NCI-H2107 (cell line): ENCODE data around the gene RTN3.
"Not testable (repeated sequence)": the region's sequence is repeated elsewhere in the genome, so short reads cannot be mapped to it uniquely, and the experiment has no call there.

ENCODE experiments used
- DNase-seq: peaks from one replicate; lab custom pipeline; 2025; lab: John Stamatoyannopoulos, UW

RTN3 gene

DNA sequence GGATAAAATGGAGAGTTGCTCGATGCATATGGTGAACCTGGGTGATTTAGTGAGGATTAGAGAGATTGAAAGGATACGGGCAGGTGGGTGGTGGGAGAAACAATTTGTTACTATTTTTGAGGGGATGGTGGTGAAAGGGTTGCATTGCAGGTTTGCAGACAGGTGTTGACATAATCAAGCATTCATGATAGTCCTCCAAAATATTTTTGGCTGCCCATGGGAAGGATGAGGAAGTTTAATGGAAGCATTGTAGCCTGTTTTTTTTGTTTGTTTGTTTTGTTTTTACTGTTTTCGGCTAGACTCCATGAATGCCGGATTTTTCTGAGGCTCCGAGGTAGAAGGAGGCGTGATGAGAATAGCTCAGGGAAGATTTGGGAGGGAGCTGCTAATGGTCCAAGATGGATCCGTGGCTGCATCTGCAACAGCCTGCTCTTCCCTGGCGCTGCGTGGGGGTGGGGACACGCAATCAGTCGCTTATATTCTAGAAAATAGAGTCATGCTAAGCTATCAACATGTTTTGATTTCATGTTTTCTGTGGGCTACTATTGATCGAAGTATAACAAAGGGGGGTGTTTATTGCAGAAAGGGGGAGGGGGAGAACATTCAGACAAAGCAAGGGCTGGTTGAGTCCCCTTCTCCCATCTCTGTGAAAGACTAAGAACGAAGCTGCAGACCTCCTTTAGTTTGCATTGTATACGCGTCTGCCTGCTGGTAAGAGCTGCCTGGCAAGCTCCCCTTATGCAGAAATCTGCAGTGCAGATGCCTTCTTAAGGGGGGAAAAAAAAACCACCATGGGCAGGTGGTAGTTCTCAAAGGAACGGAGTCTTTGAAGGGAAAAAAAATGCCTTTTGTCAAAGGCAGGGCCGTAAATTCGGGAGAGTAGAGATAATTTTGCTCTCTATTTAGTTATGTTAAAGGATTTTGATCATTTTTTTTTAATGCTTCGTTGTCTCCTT is 1.0 kb downstream of the RTN3 start:
- peak; percentile 17 for DNase-seq

DNA sequence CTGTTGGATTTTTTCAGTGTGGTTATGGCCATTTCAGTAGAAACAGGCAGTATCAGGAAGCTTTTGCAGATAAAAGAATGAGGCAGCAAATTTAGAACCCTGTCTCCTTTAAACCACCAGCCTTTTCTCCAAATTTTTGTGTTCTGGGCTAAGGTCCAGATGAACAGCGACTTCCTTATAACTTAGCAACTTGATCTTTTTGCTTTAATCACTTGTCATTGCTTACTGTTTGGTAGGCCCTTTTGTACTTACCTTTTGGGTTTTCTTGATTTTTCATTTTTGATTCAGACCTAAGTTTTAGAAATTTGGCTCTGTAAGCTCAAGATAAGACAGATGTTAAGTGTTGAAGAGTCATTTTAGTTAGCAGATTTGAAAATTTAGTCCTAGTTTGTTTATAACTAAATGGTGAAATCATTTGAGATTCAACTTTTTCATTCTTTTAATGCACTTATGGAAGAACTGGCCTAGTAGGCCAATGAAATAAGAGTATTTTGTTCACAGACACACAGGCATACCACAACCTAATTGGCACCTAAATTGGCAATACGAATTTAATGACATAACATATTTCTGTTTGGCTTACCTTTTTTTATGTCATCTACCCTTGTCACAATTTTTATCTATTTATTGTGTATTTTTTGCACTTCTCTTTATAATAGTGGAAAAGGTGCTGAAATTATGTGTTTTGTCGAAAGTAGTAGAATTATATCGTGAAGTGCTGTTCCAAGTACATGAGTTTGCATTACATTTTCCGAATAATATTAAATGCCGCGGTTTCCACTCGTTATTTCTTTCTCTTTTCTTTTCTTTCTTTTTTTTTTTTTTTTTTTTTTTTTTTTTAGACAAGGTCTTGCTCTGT is 2.1 kb downstream of the RTN3 start:
- DNase-seq, result no peak

DNA sequence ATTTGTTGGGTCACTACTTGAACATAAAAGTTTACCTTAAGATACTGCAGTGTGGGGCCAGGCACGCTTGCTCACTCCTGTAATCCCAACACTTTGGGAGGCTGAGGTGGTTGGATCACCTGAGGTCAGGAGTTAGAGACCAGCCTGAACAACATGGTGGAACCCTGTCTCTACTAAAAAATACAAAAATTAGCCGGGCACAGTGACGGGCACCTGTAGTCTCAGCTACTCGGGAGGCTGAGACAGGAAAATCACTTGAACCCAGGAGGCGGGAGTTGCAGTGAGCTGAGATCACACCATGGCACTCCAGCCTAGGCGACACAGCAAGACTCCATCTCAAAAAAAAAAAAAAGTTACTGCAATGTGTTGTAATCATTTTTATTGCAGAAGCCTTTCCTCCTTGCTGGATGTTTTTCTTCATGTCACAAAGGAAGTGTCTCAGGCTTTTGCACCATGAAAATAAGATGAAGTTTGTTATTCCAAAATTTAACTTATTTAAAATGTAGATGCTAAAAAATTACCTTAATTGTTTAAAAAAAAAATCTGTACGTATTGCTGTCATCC is 3.9 kb downstream of the RTN3 start:
- not testable (repeated sequence) for DNase-seq

DNA sequence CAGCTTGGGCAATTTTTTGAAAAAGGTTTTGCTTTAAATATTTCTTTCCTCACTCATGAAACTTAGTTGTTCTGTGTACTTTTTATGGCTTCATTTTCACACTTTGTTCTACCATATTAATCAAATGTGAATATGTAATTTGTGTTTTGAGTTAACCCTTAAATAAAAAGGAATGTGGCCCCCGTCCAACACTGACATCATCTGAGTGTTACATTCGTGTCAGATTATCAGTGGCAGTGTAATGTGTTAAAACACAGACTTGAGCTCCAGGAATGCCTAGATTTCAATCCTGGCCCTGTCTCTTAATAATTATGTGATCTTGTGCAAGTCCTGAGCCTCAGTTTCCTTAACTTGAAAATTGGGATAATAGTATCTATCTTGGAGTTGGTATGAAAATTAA is 5.6 kb downstream of the RTN3 start:
- no peak for DNase-seq

DNA sequence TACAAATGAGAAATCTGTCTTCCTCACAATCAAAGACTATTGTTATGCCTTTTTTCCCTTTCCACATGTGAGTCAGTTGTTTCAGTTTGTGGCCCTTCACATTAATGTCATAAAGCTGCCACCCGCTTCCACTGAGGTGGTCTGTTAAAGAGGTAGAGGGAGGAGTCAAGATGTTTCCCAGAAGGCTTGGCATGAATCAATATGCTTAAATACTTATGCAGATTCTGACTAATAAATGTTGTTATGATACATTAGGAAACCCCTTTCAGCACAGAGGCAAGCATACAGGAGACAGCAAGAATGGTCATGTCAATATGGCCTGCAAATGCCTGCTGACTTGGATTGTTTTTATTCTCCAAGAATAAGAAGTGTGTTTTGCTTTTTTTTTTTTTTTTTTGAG is 6.5 kb downstream of the RTN3 start:
- no peak for DNase-seq

DNA sequence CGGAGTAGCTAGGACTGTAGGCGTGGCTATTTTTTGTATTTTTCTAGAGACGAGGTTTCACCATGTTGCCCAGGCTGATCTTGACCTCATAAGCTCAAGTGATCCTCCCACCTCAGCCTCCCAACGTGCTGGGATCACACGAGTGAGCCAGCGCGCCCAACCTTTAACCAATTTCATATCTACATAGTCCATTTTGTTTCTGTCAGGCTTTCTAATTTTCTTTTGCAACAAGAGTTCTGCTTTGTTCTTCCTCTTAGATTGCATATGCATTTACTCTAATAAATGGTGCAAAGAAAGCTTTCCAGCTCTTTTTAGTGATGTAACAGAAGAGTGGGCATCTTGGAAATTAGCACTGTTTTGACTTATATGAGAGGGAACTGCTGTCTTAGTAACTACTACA is 13.3 kb downstream of the RTN3 start:
- DNase-seq, result no peak

DNA sequence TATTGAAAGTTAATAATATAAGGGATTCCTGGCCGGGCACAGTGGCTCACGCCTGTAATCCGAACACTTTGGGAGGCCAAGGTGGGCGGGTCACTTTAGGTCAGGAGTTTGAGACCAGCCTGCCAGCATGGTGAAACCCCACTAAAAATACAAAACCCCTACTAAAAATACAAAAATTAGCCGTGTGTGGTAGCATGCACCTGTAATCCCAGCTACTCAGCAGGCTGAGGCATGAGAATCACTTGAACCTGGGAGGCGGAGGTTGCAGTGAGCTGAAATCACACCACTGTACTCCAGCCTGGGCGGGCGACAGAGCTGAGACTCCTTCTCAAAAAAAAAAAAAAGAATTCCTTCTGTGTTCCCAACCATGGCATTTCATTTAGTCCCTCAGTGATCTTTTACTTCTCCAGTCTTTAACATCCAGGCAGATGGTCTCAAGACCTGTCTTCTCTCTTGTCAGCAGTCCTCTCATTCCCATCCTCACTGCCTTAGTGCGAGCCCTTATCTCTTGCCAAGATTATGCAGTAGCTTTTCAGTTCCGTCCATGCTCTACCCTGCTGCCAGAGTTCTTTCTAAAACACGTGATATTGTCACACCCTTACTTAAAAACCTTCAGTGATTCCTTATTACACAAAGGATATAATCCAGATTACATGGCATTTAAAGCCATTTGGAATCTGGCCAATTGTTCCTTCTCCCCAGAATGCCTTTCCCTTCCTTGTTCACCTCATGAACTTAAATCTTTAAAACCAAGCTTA is 17.9 kb downstream of the RTN3 start:
- DNase-seq, result no peak

DNA sequence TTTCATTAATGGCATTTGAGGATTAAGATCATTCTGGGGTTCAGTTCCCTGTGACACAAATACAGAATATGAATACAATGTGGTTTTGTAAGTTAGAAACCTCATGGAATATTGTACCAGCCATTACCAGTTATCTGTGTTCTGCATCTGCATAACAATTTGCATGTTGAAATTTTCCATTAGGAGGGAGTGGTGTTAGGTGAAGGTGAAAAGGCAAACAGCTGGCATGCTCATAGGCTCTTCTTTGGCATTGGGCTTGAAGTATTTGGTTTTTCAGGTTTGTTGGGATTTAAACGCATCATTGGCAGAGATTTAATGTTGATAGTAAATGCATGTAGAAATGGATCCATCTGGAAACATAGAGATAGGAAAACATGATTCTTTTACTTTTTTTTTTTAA is 18.6 kb downstream of the RTN3 start:
- DNase-seq, result no peak

DNA sequence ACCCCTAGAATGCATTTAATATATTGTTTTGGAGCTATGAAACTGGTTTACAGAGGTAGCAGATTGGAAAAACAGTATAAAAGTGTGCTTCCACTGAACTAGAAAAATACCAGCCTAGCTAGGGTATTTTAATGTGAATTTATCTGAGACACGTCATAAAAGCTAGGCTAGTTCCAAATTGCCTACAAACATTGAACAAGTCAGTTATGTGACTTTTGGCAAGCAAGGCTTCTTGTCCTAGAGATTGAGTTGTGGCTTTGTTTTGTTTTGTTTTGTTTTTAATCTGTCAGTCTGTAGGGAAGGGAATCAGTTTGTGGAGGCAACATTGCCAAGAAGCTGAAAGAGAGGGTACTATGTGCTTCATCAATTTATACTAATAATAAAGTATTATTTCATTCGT is 24.2 kb downstream of the RTN3 start:
- DNase-seq, result no peak

DNA sequence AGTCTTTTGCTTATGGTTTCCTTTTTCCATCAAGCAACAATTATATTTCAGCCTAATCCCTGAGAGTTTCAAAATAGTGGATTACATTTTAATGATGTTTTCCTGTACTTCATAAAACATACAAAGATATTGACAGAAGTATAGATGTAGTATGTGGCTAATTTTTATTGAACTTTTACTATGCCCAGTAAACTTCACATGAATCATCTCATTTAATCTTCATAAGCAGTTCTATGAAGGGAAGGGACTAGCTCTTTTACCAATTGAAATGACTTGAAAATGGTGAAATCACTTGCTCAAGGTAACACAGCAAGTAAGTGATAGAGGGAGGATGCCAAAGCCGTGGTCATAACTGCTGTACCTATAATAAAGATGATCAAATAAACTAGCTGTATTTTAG is 27.5 kb downstream of the RTN3 start:
- no peak for DNase-seq

DNA sequence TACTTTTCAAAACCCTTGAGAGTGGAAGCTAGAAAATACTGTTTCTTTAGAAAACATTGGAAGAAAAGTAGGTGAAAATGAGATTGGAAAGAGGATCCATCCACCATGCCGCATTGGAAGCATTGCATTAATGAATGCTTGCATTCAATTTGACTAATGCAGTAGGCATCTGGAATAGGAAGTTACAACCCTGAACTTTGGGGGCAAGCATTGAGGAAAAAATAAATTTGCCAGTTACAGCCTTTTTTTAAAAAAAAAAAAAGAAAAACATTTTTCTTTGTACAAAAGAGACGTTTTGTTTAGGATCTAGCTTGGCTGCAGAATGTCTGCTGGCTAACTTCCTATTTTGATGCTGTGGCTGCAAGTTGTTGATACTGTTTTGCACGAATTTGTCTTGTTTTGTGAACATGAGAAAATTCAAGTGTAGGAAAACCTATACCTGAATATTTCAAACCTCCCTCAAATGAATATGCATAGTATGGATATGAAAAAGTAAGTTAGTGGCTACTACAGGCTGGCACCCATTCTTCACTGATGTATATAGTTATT is 28.1 kb downstream of the RTN3 start:
- no peak for DNase-seq

DNA sequence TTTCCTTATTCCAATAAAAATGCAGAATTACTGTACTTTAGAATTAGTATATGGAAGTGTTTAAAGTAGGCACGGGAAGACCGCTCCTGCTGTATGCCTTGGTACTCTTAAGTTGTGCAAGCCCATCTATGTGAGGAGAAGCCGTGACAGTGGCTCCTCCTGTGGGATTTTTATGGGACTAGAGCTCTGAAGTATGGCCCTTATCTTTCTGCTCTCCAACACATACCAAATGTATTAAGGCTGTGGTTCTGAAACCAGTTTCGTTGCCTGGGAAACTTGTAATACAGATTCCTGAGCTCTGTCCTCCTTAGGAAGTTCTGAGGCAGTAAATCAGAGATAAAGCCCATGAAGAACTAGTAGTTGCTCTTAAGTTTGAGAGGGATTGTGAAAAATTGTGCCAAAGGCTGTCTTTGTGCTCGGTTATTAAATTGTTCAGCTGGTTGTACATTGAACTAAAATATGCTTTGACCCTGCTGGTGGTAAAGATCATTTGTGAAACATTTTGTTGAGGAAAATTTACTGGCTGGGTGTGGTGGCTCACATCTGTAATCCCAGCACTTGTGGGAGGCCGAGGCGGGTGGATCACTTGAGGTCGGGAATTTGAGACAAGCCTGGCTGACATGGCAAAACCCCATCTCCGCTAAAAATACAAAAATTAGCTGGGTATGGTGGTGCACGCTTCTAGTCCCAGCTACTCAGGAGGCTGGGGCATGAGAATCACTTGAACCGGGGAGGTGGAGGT is 29.3 kb downstream of the RTN3 start:
- DNase-seq, result no peak

DNA sequence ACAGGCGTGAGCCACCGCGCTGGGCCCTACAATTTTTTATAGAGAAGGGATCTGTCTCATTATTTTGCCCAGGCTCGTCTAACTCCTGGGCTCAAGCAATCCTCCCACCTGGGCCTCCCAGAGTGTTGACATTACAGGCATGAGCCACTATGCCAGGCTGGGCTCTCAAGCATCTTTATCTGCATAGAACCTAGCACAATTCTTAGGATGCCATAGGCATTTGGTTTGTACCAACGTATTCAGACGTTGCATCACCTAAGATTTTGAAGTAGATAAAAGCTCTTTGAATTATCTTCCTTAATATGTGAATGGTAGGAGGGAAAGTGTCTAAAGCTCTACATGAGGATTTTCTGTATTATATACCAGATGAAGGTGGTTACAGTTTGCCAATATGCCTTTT is 30.5 kb downstream of the RTN3 start:
- DNase-seq, result no peak

DNA sequence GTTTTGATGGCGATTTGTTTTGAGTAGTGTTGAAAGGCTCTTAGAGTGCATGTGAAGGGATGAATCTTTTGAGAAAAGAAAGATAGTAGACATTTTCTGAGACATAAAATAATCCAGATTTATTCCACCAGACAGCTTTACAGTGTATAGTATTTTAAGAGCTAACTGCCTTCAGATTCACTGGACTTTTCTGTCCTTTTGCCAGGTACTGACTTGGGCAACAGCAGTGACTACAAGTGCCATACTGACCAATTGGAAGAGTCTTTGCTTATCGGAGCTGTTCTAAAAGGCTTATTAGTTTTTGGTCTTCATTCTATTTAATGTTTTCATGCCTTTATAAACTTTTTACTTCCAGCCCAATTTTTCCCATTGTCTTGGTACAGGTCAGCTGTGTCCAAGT is 32.5 kb downstream of the RTN3 start:
- DNase-seq, result no peak

DNA sequence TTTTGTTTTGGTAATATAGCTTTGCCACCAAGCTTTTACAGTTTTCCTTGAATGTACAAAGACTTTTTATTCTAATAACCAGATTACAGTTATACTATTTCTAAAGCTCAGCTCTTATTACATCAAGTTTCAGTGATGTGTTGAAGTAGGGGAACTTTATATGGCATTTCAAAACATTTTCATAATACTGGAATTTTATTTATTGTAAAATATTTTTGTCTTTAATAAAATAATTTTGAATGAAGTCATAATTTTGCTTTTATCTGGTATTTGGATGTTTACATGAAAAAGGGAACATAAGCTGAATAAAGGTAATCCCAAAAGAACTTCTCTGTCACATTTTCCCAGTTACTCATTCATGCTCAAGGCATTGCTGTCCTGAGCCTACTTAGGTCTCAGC is 34.7 kb downstream of the RTN3 start:
- no peak for DNase-seq

DNA sequence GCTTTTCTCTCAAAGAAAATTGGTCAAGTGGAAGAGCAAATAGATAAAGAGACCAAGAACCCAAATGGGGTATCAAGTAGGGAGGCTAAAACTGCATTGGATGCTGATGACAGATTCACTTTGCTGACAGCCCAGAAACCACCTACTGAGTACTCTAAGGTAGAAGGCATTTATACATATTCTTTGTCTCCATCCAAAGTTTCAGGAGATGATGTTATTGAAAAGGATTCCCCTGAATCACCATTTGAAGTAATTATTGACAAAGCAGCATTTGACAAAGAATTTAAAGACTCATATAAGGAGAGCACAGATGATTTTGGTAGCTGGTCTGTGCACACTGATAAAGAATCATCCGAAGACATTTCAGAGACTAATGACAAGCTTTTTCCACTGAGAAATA is 37.7 kb downstream of the RTN3 start:
- no peak for DNase-seq

DNA sequence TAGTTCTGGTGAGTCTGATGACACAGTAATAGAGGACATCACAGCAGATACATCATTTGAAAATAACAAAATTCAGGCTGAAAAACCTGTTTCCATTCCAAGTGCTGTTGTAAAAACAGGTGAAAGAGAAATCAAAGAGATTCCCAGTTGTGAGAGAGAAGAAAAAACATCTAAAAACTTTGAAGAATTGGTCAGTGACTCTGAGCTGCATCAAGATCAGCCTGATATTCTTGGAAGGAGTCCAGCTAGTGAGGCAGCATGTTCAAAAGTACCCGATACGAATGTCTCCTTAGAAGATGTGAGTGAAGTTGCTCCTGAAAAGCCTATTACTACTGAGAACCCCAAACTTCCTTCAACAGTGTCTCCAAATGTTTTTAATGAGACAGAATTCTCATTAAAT is 38.7 kb downstream of the RTN3 start:
- no peak for DNase-seq

DNA sequence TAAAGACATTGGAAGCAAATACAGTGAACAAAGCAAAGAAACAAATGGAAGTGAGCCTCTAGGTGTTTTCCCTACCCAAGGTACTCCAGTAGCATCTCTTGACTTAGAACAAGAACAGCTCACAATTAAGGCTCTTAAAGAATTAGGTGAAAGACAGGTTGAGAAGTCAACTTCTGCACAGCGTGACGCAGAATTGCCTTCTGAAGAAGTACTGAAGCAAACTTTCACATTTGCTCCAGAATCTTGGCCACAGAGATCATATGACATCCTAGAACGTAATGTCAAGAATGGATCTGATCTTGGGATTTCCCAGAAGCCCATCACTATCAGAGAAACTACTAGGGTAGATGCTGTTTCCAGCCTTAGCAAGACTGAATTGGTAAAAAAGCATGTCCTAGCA is 39.3 kb downstream of the RTN3 start:
- DNase-seq, result no peak

DNA sequence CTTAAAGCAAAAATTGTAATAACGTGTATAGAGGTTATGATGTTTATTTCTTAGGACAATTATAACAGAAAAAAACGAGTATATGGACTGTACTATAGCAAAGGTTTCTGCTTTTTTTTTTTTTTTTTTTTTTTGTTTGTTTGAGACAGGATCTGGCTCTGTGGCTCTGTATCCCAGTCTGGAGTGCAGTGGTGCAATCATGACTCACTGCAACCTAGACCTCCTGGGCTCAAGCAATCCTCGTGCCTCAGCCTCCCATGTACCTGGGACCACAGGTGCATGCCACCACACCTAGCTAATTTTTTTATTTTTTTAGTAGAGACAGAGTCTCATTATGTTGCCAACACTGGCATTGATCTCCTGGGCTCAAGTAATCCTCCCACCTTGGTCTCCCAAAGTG is 48.0 kb downstream of the RTN3 start:
- DNase-seq, result no peak

DNA sequence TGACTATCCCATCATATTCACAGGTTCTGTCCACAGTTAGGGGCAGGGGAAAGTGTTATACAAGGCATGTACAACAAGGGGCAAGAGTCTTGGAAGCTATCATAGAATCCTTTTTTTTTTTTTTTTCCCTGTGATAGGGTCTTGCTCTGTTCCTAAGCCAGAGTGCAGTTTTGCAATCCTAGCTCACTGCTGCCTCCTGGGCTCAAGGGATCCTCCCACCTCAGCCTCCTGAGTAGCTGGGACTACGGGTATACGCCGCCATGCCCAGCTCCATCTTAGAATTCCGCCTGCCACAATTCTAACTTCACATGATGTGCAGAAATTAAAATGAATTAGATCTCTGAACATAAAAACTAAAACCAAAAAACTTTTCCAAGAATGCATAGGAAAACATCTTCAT is 55.6 kb downstream of the RTN3 start:
- DNase-seq, result no peak

DNA sequence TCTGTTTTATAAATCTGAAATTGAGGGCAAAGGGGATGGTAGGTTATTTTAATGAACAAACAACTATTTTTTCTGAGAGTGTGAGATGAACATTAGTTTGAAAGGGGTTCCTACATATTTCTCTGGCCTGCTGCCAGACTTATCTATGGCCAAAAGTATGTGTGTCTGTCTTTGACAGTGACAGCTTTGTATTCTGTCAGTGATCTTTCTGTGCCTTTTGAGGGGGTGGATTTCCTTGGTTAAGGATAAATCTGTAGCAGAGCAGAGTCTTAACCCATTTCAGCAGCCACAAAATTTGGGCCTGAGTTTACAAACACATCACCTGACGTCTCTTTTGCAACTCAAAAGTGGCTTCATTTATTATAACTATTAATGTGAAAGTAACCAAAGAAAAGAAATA is 56.4 kb downstream of the RTN3 start:
- no peak for DNase-seq
